ENCODE results near the gene RFC4. TPM values are rescaled to one million over a fixed set of nuclear protein-coding genes. Genes with fewer than 3 reads are reported as not detected.
"Not testable (repeated sequence)": the region's sequence is repeated elsewhere in the genome, so short reads cannot be mapped to it uniquely, and the experiment has no call there.

The RFC4 gene, protein sequence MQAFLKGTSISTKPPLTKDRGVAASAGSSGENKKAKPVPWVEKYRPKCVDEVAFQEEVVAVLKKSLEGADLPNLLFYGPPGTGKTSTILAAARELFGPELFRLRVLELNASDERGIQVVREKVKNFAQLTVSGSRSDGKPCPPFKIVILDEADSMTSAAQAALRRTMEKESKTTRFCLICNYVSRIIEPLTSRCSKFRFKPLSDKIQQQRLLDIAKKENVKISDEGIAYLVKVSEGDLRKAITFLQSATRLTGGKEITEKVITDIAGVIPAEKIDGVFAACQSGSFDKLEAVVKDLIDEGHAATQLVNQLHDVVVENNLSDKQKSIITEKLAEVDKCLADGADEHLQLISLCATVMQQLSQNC
- 50.3 and 65.4 TPM in 2 replicates for total RNA-seq (2014; rRNA removed; shearing (Covaris generic))
- polyA plus RNA-seq (2014; cell fraction: nucleus; rRNA removed) = 148 and 180 TPM in 2 replicates

DNA sequence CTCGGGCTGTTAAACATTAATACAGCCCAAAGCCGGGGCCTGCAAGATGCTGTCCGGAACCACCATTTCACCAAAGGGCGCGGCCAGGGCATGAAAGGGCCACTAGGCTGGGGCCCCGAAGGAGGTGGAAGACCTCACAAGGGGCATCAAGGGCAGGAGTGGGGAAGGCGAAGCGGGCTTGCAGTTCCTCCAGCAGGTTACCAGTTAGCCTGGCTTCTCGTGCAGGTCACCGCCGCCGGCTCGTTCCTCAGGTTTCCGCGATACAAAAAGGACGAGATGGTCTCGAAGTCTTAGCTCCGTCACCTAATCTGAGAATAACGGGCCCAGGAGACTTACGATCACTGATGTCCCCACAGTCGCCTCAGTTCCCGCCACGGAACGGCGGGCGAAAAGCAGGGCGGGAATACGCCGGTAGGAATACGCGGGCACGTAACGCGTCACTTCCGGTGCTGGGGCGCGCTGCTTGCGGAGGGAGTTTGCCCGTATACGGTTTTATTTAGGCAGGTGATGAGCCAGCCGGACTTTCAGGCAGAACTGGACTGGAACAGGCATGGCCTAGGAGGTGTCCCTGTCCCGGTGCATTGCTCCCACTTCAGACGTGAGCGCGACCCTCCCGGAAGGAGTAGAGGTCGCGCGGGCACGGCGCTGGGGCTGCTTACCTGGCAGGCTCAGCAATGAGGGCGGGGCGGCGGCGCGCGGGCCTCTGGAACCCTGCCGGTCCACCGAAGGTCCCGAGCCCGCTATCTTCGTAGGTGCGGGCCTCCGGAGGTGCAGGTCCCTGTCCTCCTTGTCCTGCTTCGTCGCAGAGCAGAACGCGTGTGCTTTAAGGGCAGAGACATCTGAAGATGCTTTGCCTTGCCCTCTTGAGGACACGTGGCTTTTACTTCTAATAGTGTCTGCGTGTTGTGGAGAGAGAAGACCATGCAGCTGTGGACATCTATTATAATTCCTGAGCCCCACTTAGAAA is at the start of gene RFC4:
Gene RFC4, minus strand, starts transcription at position 394 of the 967 bp plus-strand sequence. CDS start 1,769 bp downstream, outside the sequence.
- no peak for DNase-seq (ENCODE audit: extremely low read depth, low read depth)

DNA sequence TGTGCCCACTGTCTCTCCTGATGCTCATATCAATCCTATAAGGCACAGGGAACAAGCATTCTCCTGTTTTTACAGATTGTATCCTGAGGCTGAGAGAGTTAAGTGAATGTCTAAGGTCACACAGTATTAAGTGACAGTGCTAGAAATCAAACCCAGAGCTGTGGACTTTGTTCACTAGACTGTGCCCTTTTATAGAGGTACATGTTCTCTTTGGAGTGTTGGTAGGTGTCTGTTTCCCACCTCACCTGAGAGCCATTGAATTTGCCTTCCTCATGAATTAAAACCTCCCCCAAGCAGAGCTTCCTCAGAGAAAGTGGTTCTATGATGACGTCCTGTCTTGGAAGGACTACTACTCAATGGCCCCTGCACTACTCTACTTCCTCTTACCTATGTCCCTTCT is 48.7 kb upstream of the RFC4 start:
- DNase-seq (ENCODE audit: extremely low read depth, low read depth) = no peak

DNA sequence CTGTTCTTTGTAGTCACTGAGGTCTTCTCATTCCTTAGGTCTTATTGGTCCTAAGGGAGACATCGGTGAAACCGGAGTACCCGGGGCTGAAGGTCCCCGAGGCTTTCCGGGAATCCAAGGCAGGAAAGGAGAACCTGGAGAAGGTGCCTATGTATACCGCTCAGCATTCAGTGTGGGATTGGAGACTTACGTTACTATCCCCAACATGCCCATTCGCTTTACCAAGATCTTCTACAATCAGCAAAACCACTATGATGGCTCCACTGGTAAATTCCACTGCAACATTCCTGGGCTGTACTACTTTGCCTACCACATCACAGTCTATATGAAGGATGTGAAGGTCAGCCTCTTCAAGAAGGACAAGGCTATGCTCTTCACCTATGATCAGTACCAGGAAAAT is 47.9 kb upstream of the RFC4 start:
- DNase-seq (ENCODE audit: extremely low read depth, low read depth) = no peak

DNA sequence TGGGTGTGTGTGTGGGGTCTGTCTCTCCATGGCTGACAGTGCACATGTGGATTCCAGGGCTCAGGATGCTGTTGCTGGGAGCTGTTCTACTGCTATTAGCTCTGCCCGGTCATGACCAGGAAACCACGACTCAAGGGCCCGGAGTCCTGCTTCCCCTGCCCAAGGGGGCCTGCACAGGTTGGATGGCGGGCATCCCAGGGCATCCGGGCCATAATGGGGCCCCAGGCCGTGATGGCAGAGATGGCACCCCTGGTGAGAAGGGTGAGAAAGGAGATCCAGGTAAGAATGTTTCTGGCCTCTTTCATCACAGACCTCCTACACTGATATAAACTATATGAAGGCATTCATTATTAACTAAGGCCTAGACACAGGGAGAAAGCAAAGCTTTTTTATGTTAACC is 46.7 kb upstream of the RFC4 start:
- DNase-seq (ENCODE audit: extremely low read depth, low read depth) = no peak

DNA sequence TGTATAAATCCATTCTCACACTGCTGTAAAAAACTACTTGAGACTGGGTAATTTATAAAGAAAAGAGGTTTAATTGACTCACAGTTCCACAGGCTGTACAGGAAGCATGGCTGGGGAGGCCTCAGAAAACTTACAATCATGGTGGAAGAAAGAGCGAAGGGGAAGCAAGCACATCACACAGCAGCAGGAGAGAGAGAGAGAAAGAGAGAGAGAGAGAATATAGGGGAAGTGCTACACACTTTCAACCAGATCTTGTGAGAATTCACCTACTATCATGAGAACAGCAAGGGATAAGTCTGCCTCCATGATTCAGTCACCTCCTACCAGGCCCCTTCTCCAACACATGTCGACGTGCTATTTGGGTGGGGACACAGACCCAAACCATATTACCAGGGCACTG is 45.6 kb upstream of the RFC4 start:
- DNase-seq (ENCODE audit: extremely low read depth, low read depth) = not testable (repeated sequence)

DNA sequence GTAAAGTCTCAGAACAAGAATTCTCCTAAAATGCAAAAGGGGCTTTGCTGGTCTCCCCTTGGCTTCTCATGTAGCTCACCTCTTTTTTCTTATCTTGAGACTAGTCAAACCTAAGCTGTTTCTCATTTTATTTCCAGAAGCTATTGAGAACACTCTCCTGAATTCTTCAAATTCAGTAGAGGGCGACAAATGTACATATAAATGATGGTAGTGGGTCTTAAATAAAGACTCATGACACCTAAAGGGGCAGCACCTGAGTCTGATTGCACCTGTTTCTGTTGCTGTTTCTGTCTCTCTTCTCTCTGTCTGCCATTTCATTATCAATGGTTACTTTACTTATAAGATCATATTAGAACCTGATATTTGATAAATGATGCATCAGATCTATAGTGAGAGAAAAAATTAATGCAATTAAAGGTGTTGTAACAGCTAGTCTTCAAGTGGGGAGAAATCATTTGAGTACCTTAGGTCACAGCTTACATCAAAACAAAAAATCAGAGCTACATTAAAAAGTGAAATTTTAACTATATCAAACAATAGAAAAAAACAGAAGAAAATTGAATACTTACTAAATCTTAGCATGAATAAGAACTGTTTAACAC is 43.2 kb upstream of the RFC4 start:
- DNase-seq (ENCODE audit: extremely low read depth, low read depth) = peak; percentile 43

DNA sequence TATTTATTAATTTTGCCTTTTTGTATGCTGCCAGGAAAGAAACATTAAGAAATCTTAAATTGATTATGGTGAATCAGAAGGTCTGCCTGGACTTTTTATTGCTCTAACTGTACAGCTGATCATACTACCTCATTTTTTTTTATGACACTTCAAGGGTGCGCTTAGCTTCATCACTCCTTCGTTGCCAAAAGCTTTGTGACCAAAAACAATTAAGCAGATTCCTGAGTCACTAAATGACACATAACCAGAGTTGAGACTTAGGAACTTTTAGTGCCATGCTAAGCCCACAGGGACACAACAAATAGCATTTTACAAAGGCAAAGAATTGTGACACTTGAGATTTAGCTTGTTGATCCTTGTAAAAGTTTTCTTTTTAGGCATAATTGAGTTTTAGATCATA is 41.2 kb upstream of the RFC4 start:
- DNase-seq (ENCODE audit: extremely low read depth, low read depth) = no peak

DNA sequence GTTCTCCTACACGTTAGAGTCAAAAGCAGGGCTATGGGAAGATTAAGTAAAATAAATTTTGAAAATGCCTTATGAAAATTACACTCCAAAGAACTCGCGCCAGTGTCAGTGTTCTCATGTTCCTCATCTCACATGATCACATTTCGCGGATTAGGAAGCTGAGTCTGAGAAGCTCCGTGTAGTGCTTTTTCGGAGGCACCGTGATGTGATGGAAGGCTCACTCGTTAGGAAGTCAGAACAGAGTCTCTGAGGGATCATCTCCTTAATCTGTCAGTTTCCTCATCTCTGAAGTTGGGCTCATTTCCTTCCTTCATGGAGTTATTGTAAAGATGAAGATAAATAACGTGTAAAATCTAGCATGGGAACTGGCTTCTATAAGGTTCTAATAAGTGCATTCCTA is 39.5 kb upstream of the RFC4 start:
- DNase-seq (ENCODE audit: extremely low read depth, low read depth) = no peak

DNA sequence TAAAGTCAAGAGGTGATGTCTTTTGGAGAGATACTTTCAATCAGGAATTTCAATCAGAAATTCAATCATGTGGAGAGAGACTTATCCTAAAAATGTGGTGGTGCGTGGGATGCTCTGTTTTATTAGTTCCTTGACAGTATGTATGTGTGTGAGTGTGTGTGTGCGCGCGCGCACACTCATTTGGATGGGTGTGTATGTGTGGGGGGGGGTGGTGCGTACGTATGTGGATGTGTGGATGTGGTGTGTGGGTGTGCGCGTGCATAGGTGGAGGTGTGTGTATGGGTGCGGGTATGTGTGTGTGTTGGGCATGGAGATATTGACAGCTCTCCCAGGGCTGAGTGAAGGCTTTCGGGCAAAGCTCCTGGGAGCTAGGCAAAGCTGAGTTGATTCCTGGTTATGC is 38.6 kb upstream of the RFC4 start:
- DNase-seq (ENCODE audit: extremely low read depth, low read depth) = no peak

DNA sequence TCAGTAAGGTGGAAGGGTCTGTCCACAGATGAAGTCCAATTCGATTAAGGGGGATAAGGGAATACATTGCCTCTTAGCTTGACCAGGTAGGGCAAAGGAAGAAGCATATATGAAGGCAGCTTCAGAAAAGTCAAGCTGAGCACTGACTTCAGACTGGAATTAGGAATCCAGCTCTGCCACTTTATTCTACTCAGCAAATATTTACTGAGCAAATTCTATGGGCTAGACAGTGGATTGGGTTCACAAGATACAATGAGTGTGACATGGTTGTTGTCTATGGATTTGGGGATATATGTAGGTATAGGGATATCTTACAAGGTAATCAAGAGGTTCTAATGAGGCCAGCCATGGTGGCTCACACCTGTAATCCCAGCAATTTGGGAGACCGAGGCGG is 36.8 kb upstream of the RFC4 start:
- DNase-seq (ENCODE audit: extremely low read depth, low read depth) = no peak

DNA sequence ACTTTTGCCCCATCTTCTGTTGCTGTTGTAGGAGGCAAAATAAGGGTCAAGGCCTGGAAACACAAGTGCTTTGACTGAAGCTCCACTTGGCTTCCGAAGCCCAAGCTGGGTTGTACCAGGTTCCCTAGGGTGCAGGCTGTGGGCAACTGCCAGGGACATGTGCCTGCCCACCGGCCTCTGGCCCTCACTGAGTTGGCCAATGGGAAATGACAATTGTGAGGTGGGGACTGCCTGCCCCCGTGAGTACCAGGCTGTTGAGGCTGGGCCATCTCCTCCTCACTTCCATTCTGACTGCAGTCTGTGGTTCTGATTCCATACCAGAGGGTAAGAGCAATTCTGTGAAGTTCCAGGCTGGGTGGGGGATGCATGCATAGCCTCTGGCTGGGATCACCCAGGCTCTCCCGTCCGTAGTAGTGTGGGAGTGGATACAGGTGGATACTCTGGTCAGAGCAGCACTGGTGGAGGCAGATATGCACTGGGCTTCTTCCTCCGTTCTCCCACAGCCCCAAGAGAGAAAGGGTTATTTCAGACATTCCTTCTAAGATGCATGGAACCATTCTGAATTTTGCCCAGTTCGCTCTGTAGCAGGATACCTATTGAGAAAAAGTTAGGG is 36.2 kb upstream of the RFC4 start, which contains the start of gene ADIPOQ:
Gene ADIPOQ, plus strand, starts transcription at position 285 of the 613 bp plus-strand sequence. CDS start 10,349 bp downstream, outside the sequence.
- DNase-seq (ENCODE audit: extremely low read depth, low read depth) = no peak

DNA sequence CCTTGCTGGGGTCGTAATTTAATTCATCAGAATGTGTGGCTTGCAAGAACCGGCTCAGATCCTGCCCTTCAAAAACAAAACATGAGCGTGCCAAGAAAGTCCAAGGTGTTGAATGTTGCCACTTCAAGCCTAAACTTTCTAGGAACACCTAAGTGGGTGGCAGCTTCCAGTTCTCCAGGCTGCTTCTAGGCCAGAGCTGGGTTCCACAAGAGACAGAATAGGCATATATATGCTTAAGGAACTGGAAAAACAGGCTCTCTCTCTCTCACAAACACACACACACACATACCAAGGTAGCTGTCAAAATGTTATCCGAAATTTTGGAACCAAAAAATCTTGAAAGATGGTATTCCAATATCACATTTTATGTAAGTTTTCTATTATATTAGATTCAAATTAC is 35.3 kb upstream of the RFC4 start:
- no peak for DNase-seq (ENCODE audit: extremely low read depth, low read depth)

DNA sequence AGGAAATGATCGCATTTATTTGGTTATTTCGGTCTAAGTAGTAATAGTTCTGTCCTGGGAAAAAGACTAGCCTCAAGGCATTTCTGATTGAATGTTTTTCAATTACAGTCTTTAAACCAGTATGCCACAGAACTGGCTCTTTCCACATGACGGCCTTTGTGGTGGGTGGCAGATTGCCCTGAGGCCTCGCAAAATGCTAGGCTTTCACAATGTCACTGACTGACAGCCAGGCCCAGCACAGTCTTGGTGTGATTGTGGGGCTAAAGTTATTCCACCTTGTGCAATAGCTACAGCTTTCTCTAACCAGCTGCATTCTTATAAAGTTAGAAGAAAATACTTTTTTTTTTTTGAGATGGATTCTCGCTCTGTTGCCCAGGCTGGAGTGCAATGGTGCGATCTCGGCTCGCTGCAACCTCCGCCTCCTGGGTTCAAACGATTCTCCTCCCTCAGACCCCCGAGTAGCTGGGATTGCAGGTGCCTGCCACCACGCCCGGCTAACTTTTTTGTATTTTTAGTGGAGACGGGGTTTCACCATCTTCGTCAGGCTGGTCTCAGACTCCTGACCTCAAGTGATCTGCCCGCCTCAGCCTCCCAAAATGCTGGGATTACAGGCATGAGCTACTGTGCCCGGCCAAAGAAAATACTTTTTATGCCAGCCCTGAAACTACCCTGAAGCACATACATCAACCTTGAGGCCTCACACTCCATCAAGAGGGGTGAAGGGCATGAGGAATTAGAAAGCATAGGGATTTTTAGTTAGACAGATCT is 33.8 kb upstream of the RFC4 start:
- no peak for DNase-seq (ENCODE audit: extremely low read depth, low read depth)

DNA sequence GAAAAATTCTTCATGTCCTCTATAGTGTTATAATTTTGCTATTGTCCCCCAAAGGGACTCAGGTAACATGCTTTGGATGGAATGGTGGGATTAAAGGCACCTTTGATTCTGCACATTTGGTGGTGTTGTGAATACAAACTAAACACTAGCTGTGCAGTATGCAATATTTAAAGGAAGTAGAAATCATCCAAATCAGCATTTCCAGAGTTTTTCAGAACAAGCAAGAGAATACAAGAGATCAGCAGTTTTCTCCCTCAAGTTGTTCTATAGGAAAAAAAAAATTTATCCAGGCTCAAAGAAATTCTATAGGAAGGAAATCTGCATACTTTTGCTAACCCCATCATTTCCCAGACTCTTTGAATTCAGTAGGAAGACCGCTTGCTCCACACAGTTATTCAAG is 26.0 kb upstream of the RFC4 start:
- no peak for DNase-seq (ENCODE audit: extremely low read depth, low read depth)

DNA sequence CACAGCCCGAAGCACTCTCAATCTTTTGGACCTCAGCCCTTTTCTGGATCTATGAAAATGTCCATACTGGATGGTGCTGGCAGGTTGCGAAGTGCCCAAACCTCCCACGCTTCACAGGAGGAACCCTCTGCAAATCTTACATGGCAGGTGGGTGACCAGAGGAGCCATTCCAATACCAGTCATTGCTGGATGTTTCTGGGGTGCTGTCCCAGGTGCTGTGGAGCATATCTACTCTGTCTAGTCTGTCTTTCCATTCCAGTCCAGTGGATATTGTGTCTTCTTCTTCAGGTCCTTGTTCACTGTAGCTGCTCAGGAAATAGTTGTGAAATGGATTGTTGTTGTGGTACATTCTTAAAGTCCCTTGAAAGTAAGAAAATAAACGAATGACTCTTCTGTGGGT is 25.5 kb upstream of the RFC4 start:
- no peak for DNase-seq (ENCODE audit: extremely low read depth, low read depth)

DNA sequence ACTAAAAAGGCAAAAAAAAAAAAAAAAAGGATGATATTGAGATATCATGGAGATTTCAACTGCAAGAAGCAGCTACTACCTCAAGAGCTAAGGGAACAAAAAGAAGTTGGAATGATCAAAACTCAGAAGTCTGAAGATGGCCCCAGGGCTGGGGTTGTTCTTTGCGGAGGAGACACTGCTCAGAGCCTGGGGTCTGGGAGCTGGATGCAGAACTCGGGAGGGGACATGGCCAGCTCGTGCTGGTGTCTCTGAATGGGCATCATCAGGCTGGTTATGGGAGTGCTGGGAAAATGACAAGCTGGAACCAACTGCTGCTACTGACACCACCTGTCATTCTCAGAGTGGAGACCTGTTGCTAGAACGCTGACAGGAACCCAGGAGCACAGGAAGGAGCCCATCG is 22.1 kb upstream of the RFC4 start:
- no peak for DNase-seq (ENCODE audit: extremely low read depth, low read depth)

DNA sequence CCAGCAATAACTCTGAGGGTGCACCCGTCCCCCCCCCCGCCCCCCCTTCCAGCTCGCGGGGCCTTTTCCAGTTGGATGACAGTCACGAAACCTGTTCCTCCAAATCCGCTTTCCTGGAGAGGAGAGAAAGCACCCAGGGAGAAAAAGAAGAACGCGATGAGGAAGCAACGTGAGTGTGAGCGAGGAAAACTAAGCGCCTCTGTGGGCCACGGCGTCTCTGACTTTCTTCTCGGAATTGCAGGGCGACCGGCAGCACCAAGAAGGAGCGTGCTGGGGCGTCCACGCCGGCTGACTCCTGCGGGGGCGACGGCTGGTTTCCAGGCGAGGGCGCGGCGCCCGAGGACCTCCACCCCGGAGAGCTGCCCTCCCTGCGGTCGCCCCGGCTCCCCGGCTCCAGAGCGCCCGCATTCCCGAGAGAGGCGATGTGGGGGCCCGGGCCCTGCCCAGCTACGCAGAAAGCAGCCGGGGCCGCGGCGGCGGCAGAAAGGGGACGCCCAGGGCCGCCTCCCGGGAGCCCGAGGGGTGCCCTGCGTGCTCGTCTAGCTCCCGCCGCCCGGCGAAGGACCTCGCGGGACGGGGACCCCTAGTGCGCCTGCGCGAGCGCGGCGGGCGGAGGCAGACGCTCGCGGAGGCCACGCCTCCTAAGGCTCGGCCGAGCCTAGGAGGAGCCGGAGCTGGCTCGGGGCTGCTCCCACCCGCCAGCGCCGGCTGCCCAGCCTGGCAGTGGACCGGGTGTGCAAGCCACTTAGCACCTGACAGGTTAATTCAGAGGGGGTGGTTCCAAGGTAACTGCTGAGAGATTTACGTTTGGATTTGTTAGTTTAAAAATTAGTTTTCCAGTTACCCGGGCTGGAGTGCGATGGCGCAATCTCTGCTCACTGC is 20.9 kb upstream of the RFC4 start:
- peak; percentile 72 for DNase-seq (ENCODE audit: extremely low read depth, low read depth)

DNA sequence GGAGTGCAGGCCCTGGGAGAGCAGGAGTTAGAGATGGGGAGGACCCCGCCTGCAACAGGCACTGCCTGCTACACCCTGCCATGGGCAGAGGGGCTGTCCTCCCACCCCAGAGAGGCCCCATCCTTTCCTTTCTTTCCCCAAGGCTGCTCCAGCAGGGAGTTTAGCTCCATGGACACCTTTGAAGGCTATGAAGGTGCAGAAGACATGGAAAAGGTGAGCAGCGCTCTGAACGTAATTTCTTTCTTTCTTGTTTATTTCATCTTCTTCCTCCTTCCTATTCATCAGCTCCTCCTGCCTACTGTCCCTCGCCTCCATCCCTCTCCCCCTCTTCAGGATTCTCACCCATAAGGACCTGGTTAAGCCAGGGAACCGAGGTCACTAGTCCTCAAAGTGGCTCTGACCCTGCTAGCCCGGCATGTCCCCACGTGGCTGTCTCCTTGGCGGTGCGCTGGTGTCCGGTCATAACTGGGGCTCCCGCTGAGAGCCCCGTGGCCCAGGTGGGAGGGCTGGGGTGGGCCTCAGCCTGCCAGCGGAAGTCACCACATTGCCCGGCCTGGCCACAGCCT is 20.2 kb upstream of the RFC4 start:
- DNase-seq (ENCODE audit: extremely low read depth, low read depth) = no peak

All from NCI-H460 (cell line).